Thyroid gland (tissue), 4 donors: ENCODE measurements around the gene ADGRB3.

Experiments used
- POLR2A ChIP-seq, 2 donors: fragments of 450-650 bp; IDR thresholded peaks; one replicate each; pipeline ENCODE4 v1.6.1; 2017; ENCODE audit warnings: antibody characterized with exemption in 2 of 2, mild to moderate bottlenecking in 2 of 2, moderate library complexity in 1 of 2
- TF ChIP-seq, protein P1 (sequence below), 6 experiments: fragments of 200-600 bp in 3 of 6; fragments of 450-650 bp in 3 of 6; sonication (generic) in 3 of 6; IDR thresholded peaks; one replicate each; pipeline ENCODE4 v1.5.1; 2016 to 2019; ENCODE audit warnings: antibody characterized with exemption in 6 of 6, mild to moderate bottlenecking in 2 of 6, inconsistent platforms in 1 of 6, moderate library complexity in 1 of 6

DNA sequence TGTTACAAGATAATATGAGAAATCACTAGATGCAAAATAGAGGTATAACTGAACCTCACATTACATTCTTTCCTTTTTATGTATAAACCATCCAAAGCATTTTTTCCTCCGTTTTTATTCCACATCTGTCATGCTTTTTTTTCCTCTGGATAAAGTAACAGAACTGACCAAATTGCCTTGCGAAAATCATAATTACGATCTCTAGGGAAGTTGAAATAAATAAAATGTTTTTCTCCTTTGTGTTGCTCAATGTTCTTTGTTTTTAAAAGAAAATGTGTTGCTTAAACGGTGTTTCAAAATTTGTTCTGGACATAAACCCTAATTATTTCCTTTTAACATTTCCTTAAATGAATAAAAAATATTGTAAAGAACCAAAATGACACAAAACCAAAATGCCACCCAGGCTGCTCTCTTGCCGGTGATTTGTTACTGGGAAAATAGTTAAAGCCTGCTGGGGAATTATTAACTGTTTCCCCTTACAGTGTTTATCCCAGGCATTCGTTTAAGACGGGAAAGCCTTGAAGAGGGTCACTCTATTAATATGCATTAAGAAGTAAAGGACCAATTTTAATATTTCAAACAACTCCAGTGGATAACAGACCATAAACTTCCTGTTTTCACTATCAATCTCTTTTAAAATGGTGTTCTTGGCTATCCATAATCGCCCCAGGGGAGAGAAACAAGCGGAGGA lies 1.7 kb upstream of the ADGRB3 start:
- TF ChIP-seq, protein P1, sequence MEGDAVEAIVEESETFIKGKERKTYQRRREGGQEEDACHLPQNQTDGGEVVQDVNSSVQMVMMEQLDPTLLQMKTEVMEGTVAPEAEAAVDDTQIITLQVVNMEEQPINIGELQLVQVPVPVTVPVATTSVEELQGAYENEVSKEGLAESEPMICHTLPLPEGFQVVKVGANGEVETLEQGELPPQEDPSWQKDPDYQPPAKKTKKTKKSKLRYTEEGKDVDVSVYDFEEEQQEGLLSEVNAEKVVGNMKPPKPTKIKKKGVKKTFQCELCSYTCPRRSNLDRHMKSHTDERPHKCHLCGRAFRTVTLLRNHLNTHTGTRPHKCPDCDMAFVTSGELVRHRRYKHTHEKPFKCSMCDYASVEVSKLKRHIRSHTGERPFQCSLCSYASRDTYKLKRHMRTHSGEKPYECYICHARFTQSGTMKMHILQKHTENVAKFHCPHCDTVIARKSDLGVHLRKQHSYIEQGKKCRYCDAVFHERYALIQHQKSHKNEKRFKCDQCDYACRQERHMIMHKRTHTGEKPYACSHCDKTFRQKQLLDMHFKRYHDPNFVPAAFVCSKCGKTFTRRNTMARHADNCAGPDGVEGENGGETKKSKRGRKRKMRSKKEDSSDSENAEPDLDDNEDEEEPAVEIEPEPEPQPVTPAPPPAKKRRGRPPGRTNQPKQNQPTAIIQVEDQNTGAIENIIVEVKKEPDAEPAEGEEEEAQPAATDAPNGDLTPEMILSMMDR (IDR thresholded peaks at IDR 0.05), result no peak
- TF ChIP-seq POLR2A (IDR thresholded peaks at IDR 0.05), result no peak
